DND-41 (cell line): Measurements from ENCODE around the gene GYS1.
"Not testable (repeated sequence)": the region's sequence is repeated elsewhere in the genome, so short reads cannot be mapped to it uniquely, and the experiment has no call there.

Experiments used
- ATAC-seq: fragments of 200-7000 bp; cut with Tn5 transposase; 3 replicates; pipeline ENCODE4 v1.9.1; 2021; ENCODE audit warnings: low read depth; ENCODE audit not compliant: insufficient read depth
- DNase-seq: peaks from one replicate; pipeline ENCODE4 v3.0.0-alpha.2; 2020
- H2AFZ ChIP-seq: 2 replicates; pipeline ENCODE4 v1.6.0; 2012; ENCODE audit warnings: low read depth, low read length
- H3K27ac ChIP-seq: 2 replicates; pipeline ENCODE4 v1.5.1; 2012; ENCODE audit warnings: low read length, inconsistent platforms
- H3K27me3 ChIP-seq: fragments of 200-600 bp; sonication (generic); 2 replicates; pipeline ENCODE4 v1.6.0; 2012; ENCODE audit warnings: low read length, mild to moderate bottlenecking, inconsistent platforms; ENCODE audit not compliant: insufficient read depth, poor library complexity
- H3K36me3 ChIP-seq: 2 replicates; pipeline ENCODE4 v1.5.1; 2012; ENCODE audit warnings: low read length, inconsistent platforms; ENCODE audit not compliant: insufficient read depth
- H3K4me1 ChIP-seq: 2 replicates; pipeline ENCODE4 v1.5.1; 2012; ENCODE audit warnings: mild to moderate bottlenecking, low read length; ENCODE audit not compliant: insufficient read depth
- H3K4me2 ChIP-seq: 2 replicates; pipeline ENCODE4 v1.6.0; 2012; ENCODE audit warnings: mild to moderate bottlenecking, moderate library complexity, low read length, inconsistent platforms; ENCODE audit not compliant: insufficient read depth
- H3K4me3 ChIP-seq, 2 experiments: fragments of 200-600 bp in 1 of 2; shearing (Covaris generic) in 1 of 2; 2 replicates each; pipeline ENCODE4 v1.5.1; 2012 to 2016; ENCODE audit warnings: inconsistent platforms in 2 of 2, low read length in 2 of 2, mild to moderate bottlenecking in 2 of 2, low read depth in 1 of 2, moderate library complexity in 1 of 2
- H3K79me2 ChIP-seq: 2 replicates; pipeline ENCODE4 v1.6.0; 2012; ENCODE audit warnings: low read length, inconsistent platforms; ENCODE audit not compliant: insufficient read depth
- H3K9ac ChIP-seq: 2 replicates; pipeline ENCODE4 v1.6.0; 2012; ENCODE audit warnings: low read depth, mild to moderate bottlenecking, inconsistent platforms, low read length, moderate library complexity
- H3K9me3 ChIP-seq: 2 replicates; pipeline ENCODE4 v1.5.1; 2012; ENCODE audit warnings: low read length, moderate library complexity, mild to moderate bottlenecking, inconsistent platforms; ENCODE audit not compliant: insufficient read depth, severe bottlenecking
- H4K20me1 ChIP-seq: 2 replicates; pipeline ENCODE4 v1.6.0; 2012; ENCODE audit warnings: low read length; ENCODE audit not compliant: insufficient read depth
- EZH2 ChIP-seq: IDR thresholded peaks from 3 replicates; pipeline ENCODE4 v1.6.1; 2012; ENCODE audit warnings: borderline replicate concordance, low read depth, mild to moderate bottlenecking, moderate library complexity, low read length, inconsistent platforms; ENCODE audit not compliant: severe bottlenecking
- TF ChIP-seq, protein P1 (sequence below): IDR thresholded peaks from 2 replicates; pipeline ENCODE4 v1.5.1; 2012; ENCODE audit warnings: borderline replicate concordance, low read length, moderate library complexity, mild to moderate bottlenecking; ENCODE audit not compliant: poor library complexity, severe bottlenecking; ENCODE audit errors: extremely low read depth

GYS1 gene

DNA sequence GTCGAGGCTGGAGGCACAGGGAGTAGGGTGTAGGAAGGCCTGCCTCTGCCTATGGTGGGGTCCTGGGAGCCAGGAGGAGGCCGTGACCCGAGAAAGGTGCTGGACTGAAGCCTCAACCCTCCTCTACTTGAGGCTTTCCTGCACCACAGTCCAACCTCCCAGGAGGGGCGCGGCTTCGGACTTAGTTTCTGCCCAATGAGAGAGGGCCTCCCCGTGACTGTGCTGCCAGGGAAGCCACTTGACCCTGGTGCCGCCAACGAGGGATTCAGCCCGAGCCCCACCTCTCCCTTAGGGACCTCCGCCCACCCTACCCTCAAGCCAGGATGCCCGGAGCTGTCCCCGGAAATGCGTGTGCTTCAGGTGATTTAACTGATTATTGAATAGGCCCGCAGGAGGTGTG lies 31.1 kb upstream of the GYS1 start, which contains the start of gene CGB3:
CGB3 (minus strand) TSS at position 101 of the 400 bp plus-strand sequence. CDS start 362 bp downstream, outside the sequence.
- not testable (repeated sequence) for ATAC-seq, H4K20me1 ChIP-seq, H3K4me2 ChIP-seq, H3K9ac ChIP-seq, H3K36me3 ChIP-seq, H3K27ac ChIP-seq, H3K79me2 ChIP-seq, H3K4me3 ChIP-seq, H3K27me3 ChIP-seq, DNase-seq, H3K4me1 ChIP-seq, H2AFZ ChIP-seq, H3K9me3 ChIP-seq

DNA sequence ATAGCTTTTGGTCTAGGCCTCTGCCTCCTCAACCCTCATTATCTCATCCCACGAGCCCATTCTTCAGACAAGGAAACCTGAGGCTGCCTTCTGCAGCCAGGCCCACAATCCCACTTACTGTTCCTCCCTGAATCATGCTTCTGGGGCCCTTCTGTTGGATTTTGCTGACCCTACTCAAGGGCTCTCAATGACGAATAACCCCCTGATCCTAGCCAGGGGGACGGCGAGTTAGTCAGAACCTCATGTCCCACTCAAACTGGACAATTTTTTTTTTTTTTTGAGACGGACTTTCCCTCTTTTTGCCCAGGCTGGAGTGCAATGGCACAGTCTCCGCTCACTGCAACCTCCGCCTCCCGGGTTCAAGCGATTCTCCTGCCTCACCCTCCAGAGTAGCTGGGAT lies 29.0 kb upstream of the GYS1 start:
- peaks cover 3% of the 10 kb centered on the region; the same call in 1 of the 2 replicates for H3K4me1 ChIP-seq
- H3K4me2 ChIP-seq, result no peak overlapping the region
- no peak overlapping the region for H3K4me3 ChIP-seq
- DNase-seq (no peak), ATAC-seq (no peak)
- H3K79me2 ChIP-seq, result no peaks in the 10 kb centered on the region
- H3K27me3 ChIP-seq, result peaks cover 3% of the 10 kb centered on the region
- H3K9me3 ChIP-seq, result no peaks in the 10 kb centered on the region
- H3K36me3 ChIP-seq, result no peaks in the 10 kb centered on the region
- no peak overlapping the region for H3K27ac ChIP-seq
- H4K20me1 ChIP-seq, result no peaks in the 10 kb centered on the region; the same call in 1 of the 2 replicates
- TF ChIP-seq, protein P1, sequence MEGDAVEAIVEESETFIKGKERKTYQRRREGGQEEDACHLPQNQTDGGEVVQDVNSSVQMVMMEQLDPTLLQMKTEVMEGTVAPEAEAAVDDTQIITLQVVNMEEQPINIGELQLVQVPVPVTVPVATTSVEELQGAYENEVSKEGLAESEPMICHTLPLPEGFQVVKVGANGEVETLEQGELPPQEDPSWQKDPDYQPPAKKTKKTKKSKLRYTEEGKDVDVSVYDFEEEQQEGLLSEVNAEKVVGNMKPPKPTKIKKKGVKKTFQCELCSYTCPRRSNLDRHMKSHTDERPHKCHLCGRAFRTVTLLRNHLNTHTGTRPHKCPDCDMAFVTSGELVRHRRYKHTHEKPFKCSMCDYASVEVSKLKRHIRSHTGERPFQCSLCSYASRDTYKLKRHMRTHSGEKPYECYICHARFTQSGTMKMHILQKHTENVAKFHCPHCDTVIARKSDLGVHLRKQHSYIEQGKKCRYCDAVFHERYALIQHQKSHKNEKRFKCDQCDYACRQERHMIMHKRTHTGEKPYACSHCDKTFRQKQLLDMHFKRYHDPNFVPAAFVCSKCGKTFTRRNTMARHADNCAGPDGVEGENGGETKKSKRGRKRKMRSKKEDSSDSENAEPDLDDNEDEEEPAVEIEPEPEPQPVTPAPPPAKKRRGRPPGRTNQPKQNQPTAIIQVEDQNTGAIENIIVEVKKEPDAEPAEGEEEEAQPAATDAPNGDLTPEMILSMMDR, result no peak
- TF ChIP-seq EZH2, result no peak
- H2AFZ ChIP-seq, result no peak overlapping the region
- no peak overlapping the region for H3K9ac ChIP-seq

DNA sequence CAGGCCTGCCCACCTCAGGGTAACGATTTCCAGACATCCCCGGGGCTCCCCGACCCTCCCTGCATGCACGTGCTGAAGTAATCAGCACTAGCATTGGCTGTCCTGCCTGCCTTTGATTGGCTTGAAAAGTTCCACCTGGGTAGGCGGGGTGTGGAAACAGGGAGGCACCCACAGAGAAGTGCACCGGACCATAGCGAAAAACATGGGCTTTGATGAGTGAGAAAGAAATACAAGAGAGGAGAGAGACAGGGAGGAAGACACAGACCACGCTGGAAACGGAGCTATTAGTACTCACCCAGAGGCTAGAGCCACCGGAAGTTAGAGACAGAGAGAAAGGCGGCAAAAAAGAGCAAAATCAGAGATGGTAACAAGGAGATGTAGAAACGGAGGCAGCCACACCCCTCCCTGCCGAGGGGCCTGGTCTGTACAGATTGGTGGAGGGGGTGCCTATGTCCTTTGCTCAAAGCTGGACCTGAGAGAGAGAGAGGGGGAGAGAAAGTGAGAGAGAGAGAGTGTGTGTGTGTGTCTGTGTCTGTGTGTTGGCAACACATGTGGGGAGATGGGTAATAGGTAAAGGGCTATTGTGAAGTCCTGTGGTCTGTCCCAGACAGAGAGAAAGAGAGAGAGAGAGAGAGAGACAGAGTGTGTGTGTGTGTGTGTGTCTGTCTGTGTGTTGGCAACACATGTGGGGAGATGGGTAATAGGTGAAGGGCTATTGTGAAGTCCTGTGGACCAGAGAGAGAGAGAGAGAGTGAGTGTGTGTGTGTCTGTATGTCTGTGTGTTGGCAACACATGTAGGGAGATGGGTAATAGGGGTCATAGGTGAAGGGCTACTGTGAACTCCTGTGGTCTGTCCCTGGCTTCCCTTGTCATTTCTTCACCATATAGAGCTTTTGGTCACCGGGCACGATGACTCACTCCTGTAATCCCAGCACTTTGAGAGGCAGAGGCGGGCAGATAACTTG lies 28.1 kb upstream of the GYS1 start:
- H3K4me2 ChIP-seq, result no peak overlapping the region
- no peak for DNase-seq
- no peak overlapping the region for H2AFZ ChIP-seq
- H3K4me3 ChIP-seq, result no peak overlapping the region
- peaks cover 2% of the 10 kb centered on the region; the same call in 1 of the 2 replicates for H4K20me1 ChIP-seq
- no peaks in the 10 kb centered on the region for H3K9me3 ChIP-seq
- H3K79me2 ChIP-seq, result no peaks in the 10 kb centered on the region
- peaks cover 3% of the 10 kb centered on the region; the same call in 1 of the 2 replicates for H3K4me1 ChIP-seq
- no peak overlapping the region for H3K27ac ChIP-seq
- H3K36me3 ChIP-seq, result peaks cover 4% of the 10 kb centered on the region
- TF ChIP-seq, protein P1, result no peak
- no peak for TF ChIP-seq EZH2
- peaks cover 3% of the 10 kb centered on the region for H3K27me3 ChIP-seq
- H3K9ac ChIP-seq, result no peak overlapping the region
- ATAC-seq, result 0 out of 3 replicates have a peak, but pooled peaks have one; percentile 13

DNA sequence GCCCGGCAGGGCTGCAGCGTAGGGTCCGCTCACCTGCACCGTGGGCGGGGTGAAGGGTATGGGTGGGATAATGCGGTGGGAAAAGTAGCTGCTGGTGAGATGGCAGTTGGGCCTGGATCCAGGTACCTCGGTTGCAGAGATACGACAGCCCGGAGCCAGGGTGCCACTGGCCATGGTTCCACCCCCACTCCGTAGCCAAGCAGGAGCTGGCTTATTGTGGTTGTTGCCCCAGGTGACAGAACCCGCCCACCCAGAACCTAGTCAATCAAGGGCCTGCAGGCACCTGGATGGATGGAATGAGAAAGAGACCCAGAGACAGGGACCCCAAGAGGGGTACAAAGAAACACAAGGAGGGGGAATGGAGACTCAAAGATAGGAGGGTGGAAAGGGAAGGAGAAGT lies 27.2 kb upstream of the GYS1 start:
- H2AFZ ChIP-seq, result no peak overlapping the region
- H3K4me1 ChIP-seq, result peaks cover 3% of the 10 kb centered on the region; the same call in 1 of the 2 replicates
- no peak overlapping the region for H3K4me3 ChIP-seq
- TF ChIP-seq, protein P1, result no peak
- no peak for TF ChIP-seq EZH2
- no peak for ATAC-seq
- no peak for DNase-seq
- no peak overlapping the region for H3K9ac ChIP-seq
- H3K27me3 ChIP-seq, result peaks cover 3% of the 10 kb centered on the region
- H3K36me3 ChIP-seq, result peaks cover 13% of the 10 kb centered on the region
- no peaks in the 10 kb centered on the region for H3K9me3 ChIP-seq
- H4K20me1 ChIP-seq, result peaks cover 4% of the 10 kb centered on the region; the same call in 1 of the 2 replicates
- no peak overlapping the region for H3K27ac ChIP-seq
- no peaks in the 10 kb centered on the region for H3K79me2 ChIP-seq
- no peak overlapping the region for H3K4me2 ChIP-seq
